Measurements from ENCODE around the gene AKNA. TPM values are rescaled to one million over a fixed set of nuclear protein-coding genes. Genes with fewer than 3 reads are reported as not detected.

AKNA gene
- total and polyA plus RNA-seq, 7 experiments from 2014 or later, result 20.5 to 403 (median 347) TPM

DNA sequence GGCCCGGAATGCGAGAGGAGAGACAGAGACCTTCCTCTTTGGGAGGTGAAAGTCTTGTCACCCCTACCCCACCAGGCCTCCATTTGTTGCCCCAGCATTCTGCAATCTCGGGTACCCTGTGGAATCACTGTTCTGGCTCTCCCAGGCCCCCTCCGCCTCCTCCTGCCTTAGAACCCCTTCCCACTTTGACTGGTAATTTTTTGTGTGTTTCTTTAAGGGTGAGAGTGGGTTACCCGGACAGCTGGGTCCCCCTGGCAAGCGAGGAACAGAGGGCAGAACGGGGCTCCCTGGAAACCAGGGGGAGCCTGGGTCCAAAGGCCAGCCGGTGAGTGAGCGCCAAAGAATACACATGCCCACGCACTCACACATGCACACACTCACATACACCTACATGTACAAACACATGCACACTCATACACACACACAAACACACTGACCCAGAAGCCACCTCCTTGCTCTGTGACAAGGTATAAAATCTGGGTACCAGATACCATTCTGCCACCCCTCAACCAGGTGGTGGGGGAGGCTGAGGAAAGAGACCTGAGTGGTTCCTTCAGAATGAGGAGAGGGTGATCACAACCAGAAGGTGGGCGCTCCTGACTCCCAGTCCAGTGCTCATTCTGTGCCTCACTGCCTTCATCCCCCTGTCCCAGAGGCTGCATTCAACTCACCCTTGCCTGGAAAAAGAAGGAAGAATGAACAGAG lies 95.7 kb downstream of the AKNA start:
- Histone ChIP-seq H3K4me1 (ENCODE audit: control insufficient read depth in 2 of 2, insufficient read depth in 2 of 2, low read length in 2 of 2) (no peaks in the 10 kb centered on the region), H3K4me3 (ENCODE audit: low read length) (no peak overlapping the region), H3K9me3 (ENCODE audit: control insufficient read depth in 2 of 3, low read length in 3 of 3) (peaks cover 0 to 4% (median 0%) of the 10 kb centered on the region in 3 experiments), H3K27ac (ENCODE audit: low read depth, low read length) (no peak overlapping the region), H3K27me3 (ENCODE audit: control insufficient read depth in 2 of 2, insufficient read depth in 2 of 2, low read length in 2 of 2) (no peaks in the 10 kb centered on the region), H3K36me3 (ENCODE audit: control insufficient read depth in 2 of 3, insufficient read depth in 3 of 3, low read length in 3 of 3) (no peaks in the 10 kb centered on the region)
- peaks cover 2 to 10% (median 5%) of the 10 kb centered on the region in 5 donors for H3K27me3 Mint-ChIP-seq
- H3K27ac Mint-ChIP-seq, result no peak overlapping the region
- ChIA-PET POLR2A (no interaction called here), CTCF (interaction anchor here (1.9 to 2.6 kb wide), 3 partner anchors 137 to 210 kb away, joined by 5 to 22 read pairs (median 6); no protein-coding TSS in a partner anchor)
- intact Hi-C loops (cut with micrococcal nuclease), result loop anchor here (1.0 kb wide), 3 partner anchors 137 to 210 kb away; partner anchors contain the start of gene COL27A1 (in 2 of the 2)
- H3K4me1 Mint-ChIP-seq, result peaks cover 0 to 5% (median 0%) of the 10 kb centered on the region in 7 donors
- H3K9me3 Mint-ChIP-seq, result peaks cover 0 to 37% (median 10%) of the 10 kb centered on the region in 11 donors
- ATAC-seq (no peak), DNase-seq (no peak)
- H3K4me3 Mint-ChIP-seq, result no peak overlapping the region
- H3K36me3 Mint-ChIP-seq, result peaks cover 3 to 14% (median 9%) of the 10 kb centered on the region in 5 donors

DNA sequence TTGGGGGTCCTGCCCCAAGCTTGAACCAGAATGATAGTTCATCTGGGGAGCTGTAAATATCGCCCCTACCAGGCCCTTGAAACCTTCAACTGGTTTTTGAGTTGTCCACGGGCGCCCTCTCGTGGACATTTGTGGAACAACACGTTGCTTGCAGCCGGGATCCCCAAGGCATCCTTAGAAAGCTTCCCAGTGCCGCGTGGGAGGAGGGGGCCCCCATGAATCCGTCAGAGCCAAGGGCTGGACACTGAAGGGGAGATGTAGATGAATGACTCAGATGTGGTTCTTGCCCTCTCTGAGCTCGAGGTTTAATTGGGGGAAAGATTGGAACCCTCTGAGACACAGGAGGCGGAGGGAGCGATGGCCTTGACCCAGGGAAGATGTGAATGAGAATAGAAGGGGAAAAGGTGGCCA lies 96.7 kb downstream of the AKNA start:
- intact Hi-C loops (cut with micrococcal nuclease), result loop anchor here (1.0 kb wide), 3 partner anchors 136 to 209 kb away; partner anchors contain the start of gene COL27A1 (in 2 of the 2)
- Mint-ChIP-seq H3K27me3 (peaks cover 2 to 7% (median 5%) of the 10 kb centered on the region in 5 donors), H3K4me3 (no peak overlapping the region), H3K36me3 (peaks cover 3 to 14% (median 9%) of the 10 kb centered on the region in 5 donors), H3K27ac (peak overlapping the region in 1 of 9 donors; percentile 20), H3K9me3 (peaks cover 0 to 29% (median 10%) of the 10 kb centered on the region in 11 donors), H3K4me1 (peaks cover 0 to 5% (median 0%) of the 10 kb centered on the region in 7 donors)
- CTCF ChIA-PET, result interaction anchor here (0.7 to 2.6 kb wide), 12 partner anchors 16 to 370 kb away, joined by 3 to 22 read pairs (median 4); no protein-coding TSS in a partner anchor
- H3K4me1 ChIP-seq (ENCODE audit: control insufficient read depth in 2 of 2, insufficient read depth in 2 of 2, low read length in 2 of 2), result no peaks in the 10 kb centered on the region
- POLR2A ChIA-PET, result no interaction called here
- H3K36me3 ChIP-seq (ENCODE audit: control insufficient read depth in 2 of 3, insufficient read depth in 3 of 3, low read length in 3 of 3), result no peaks in the 10 kb centered on the region
- ATAC-seq (peak; percentile 65), DNase-seq (peak; percentile 30 to 73 (median 57))
- no peaks in the 10 kb centered on the region for H3K27me3 ChIP-seq (ENCODE audit: control insufficient read depth in 2 of 2, insufficient read depth in 2 of 2, low read length in 2 of 2)
- H3K9me3 ChIP-seq (ENCODE audit: control insufficient read depth in 2 of 3, low read length in 3 of 3), result peaks cover 0 to 4% (median 0%) of the 10 kb centered on the region in 3 experiments
- H3K4me3 ChIP-seq (ENCODE audit: low read length), result no peak overlapping the region
- H3K27ac ChIP-seq (ENCODE audit: low read depth, low read length), result no peak overlapping the region

DNA sequence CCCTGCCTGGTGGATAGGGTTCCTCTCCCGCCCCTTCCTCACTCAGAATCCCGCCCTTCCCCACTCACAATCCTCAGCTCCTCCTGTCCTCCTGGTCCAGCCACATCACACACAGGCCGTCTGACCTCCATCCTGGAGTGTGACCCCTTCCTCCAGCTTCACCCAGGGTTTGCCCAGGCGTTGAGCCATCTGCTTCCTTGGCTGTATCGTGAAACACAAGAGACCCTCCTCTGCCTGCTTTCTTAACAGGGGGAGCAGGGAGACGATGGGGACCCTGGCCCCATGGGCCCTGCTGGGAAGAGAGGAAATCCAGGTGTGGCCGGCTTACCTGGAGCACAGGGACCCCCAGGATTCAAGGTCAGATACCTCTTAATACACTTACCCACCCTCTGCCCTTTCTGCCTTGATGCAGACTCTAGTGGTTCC lies 97.2 kb downstream of the AKNA start:
- H3K9me3 Mint-ChIP-seq, result peaks cover 0 to 24% (median 10%) of the 10 kb centered on the region in 11 donors
- H3K4me1 Mint-ChIP-seq, result peaks cover 0 to 5% (median 0%) of the 10 kb centered on the region in 7 donors
- ChIA-PET POLR2A (no interaction called here), CTCF (interaction anchor here (0.6 to 2.6 kb wide), 13 partner anchors 16 to 424 kb away, joined by 3 to 22 read pairs (median 4); no protein-coding TSS in a partner anchor)
- intact Hi-C loops (cut with micrococcal nuclease), result no loop called here
- no peak overlapping the region for H3K27ac Mint-ChIP-seq
- H3K27me3 Mint-ChIP-seq, result peaks cover 2 to 10% (median 5%) of the 10 kb centered on the region in 5 donors
- H3K4me3 ChIP-seq (ENCODE audit: low read length), result no peak overlapping the region
- no peaks in the 10 kb centered on the region for H3K36me3 ChIP-seq (ENCODE audit: control insufficient read depth in 2 of 3, insufficient read depth in 3 of 3, low read length in 3 of 3)
- ATAC-seq, result no peak
- peaks cover 3 to 10% (median 6%) of the 10 kb centered on the region in 5 donors for H3K36me3 Mint-ChIP-seq
- H3K27me3 ChIP-seq (ENCODE audit: control insufficient read depth in 2 of 2, insufficient read depth in 2 of 2, low read length in 2 of 2), result no peaks in the 10 kb centered on the region
- H3K4me3 Mint-ChIP-seq, result no peak overlapping the region
- H3K4me1 ChIP-seq (ENCODE audit: control insufficient read depth in 2 of 2, insufficient read depth in 2 of 2, low read length in 2 of 2), result no peaks in the 10 kb centered on the region
- H3K9me3 ChIP-seq (ENCODE audit: control insufficient read depth in 2 of 3, low read length in 3 of 3), result peaks cover 0 to 4% (median 0%) of the 10 kb centered on the region in 3 experiments
- H3K27ac ChIP-seq (ENCODE audit: low read depth, low read length), result no peak overlapping the region
- no peak for DNase-seq

DNA sequence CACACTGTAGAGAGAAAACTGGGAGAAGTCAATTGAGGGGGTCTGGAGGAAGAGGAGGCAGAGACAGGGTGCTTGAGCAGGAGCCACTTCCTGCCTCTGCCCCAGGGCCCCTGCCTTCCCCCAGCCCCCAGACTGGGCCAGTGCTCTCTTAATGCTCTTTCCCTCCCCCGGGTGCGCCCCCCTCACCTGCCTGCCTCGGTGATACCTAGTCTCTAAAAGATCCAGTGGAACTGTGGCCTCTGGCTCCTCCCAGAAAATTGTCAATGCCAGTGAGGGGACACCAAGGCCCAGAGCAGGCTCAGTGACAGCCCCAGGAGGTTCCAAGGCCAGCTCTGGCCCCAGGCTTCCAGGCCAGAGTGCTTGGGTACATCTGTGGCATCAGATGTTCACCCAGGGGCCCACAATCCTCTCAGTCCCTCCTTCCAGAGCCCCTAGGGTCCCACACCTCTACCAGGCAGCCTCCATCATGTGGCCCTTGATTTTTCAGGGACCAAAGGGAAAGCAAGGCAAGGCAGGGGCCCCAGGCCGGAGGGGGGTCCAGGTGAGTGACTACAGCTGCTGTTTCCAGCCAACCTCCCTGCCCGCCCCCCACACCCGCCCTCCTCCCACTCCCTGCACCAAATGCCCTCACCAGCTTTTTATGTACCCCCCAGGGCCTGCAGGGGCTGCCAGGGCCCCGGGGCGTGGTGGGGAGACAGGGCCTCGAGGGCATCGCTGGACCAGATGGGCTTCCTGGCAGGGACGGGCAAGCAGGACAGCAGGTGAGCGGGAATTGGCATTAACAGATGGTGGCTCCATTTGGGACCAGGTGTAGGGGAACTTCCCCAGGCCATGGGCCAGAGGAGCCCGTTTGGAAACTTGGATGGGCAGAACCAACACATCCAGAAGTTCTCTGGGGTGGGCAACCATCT lies 98.0 kb downstream of the AKNA start:
- H3K36me3 ChIP-seq (ENCODE audit: control insufficient read depth in 2 of 3, insufficient read depth in 3 of 3, low read length in 3 of 3), result no peaks in the 10 kb centered on the region
- ATAC-seq, result no peak
- no peaks in the 10 kb centered on the region for H3K27me3 ChIP-seq (ENCODE audit: control insufficient read depth in 2 of 2, insufficient read depth in 2 of 2, low read length in 2 of 2)
- no peak overlapping the region for H3K27ac Mint-ChIP-seq
- peaks cover 2 to 10% (median 5%) of the 10 kb centered on the region in 5 donors for H3K27me3 Mint-ChIP-seq
- peaks cover 0 to 17% (median 4%) of the 10 kb centered on the region in 11 donors for H3K9me3 Mint-ChIP-seq
- H3K4me3 ChIP-seq (ENCODE audit: low read length), result no peak overlapping the region
- ChIA-PET CTCF (interaction anchor here (0.6 to 2.6 kb wide), 9 partner anchors 15 to 424 kb away, joined by 3 to 22 read pairs (median 5); no protein-coding TSS in a partner anchor), POLR2A (no interaction called here)
- H3K4me3 Mint-ChIP-seq, result no peak overlapping the region
- intact Hi-C loops (cut with micrococcal nuclease), result no loop called here
- H3K4me1 ChIP-seq (ENCODE audit: control insufficient read depth in 2 of 2, insufficient read depth in 2 of 2, low read length in 2 of 2), result no peaks in the 10 kb centered on the region
- H3K4me1 Mint-ChIP-seq, result peaks cover 0 to 5% (median 0%) of the 10 kb centered on the region in 7 donors
- H3K36me3 Mint-ChIP-seq, result peaks cover 0 to 4% (median 3%) of the 10 kb centered on the region in 5 donors
- no peak for DNase-seq
- H3K9me3 ChIP-seq (ENCODE audit: control insufficient read depth in 2 of 3, low read length in 3 of 3), result peaks cover 0 to 4% (median 0%) of the 10 kb centered on the region in 3 experiments
- no peak overlapping the region for H3K27ac ChIP-seq (ENCODE audit: low read depth, low read length)

DNA sequence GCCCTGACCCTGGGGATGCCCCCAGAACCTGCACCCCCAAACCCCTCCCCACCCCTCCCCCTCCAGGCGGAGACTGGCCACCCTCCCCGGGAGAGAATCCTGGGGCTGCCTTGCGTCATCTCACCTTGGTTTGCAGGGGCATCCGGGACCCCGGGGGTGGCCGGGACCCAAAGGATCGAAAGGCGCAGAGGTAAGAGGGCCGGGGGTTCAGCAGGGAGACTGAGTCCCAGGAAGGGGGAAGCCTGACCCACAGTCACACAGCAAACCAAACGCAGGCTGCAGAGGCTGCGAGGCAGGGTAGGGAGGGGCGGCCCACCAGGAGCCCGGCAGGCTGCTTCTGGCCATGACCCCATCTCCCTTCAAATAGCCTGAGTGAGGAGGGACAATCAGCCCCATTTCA lies 98.7 kb downstream of the AKNA start:
- no peaks in the 10 kb centered on the region for H3K36me3 ChIP-seq (ENCODE audit: control insufficient read depth in 2 of 3, insufficient read depth in 3 of 3, low read length in 3 of 3)
- H3K4me3 ChIP-seq (ENCODE audit: low read length), result no peak overlapping the region
- no peaks in the 10 kb centered on the region for H3K27me3 ChIP-seq (ENCODE audit: control insufficient read depth in 2 of 2, insufficient read depth in 2 of 2, low read length in 2 of 2)
- no peaks in the 10 kb centered on the region for H3K4me1 ChIP-seq (ENCODE audit: control insufficient read depth in 2 of 2, insufficient read depth in 2 of 2, low read length in 2 of 2)
- H3K36me3 Mint-ChIP-seq, result peaks cover 0 to 3% (median 0%) of the 10 kb centered on the region in 5 donors
- H3K27me3 Mint-ChIP-seq, result peaks cover 2 to 10% (median 5%) of the 10 kb centered on the region in 5 donors
- no peak for DNase-seq
- no peak overlapping the region for H3K4me3 Mint-ChIP-seq
- H3K27ac Mint-ChIP-seq, result no peak overlapping the region
- H3K27ac ChIP-seq (ENCODE audit: low read depth, low read length), result no peak overlapping the region
- intact Hi-C loops (cut with micrococcal nuclease), result no loop called here
- POLR2A ChIA-PET, result no interaction called here
- H3K9me3 Mint-ChIP-seq, result peaks cover 0 to 10% (median 0%) of the 10 kb centered on the region in 11 donors
- no peaks in the 10 kb centered on the region for H3K9me3 ChIP-seq (ENCODE audit: control insufficient read depth in 2 of 3, low read length in 3 of 3)
- ATAC-seq, result no peak
- peaks cover 0 to 5% (median 0%) of the 10 kb centered on the region in 7 donors for H3K4me1 Mint-ChIP-seq
- CTCF ChIA-PET, result no interaction called here

Data from naive thymus-derived CD4-positive, alpha-beta T cell (primary cell).